ELR (cell line): Measurements from ENCODE around the gene ERFL.
A peak's percentile ranks its signal among the peaks of the same experiment; 100 is the strongest.
"Not testable (repeated sequence)": the region's sequence is repeated elsewhere in the genome, so short reads cannot be mapped to it uniquely, and the experiment has no call there.

Experiments used
- DNase-seq: peaks from one replicate; pipeline ENCODE4 v3.0.0-alpha.2; 2015; ENCODE audit warnings: low read depth

The ERFL gene

GRCh38 chr19:41877916-41878905 is 50.0 kb downstream of the ERFL start:
- no peak for DNase-seq

DNA sequence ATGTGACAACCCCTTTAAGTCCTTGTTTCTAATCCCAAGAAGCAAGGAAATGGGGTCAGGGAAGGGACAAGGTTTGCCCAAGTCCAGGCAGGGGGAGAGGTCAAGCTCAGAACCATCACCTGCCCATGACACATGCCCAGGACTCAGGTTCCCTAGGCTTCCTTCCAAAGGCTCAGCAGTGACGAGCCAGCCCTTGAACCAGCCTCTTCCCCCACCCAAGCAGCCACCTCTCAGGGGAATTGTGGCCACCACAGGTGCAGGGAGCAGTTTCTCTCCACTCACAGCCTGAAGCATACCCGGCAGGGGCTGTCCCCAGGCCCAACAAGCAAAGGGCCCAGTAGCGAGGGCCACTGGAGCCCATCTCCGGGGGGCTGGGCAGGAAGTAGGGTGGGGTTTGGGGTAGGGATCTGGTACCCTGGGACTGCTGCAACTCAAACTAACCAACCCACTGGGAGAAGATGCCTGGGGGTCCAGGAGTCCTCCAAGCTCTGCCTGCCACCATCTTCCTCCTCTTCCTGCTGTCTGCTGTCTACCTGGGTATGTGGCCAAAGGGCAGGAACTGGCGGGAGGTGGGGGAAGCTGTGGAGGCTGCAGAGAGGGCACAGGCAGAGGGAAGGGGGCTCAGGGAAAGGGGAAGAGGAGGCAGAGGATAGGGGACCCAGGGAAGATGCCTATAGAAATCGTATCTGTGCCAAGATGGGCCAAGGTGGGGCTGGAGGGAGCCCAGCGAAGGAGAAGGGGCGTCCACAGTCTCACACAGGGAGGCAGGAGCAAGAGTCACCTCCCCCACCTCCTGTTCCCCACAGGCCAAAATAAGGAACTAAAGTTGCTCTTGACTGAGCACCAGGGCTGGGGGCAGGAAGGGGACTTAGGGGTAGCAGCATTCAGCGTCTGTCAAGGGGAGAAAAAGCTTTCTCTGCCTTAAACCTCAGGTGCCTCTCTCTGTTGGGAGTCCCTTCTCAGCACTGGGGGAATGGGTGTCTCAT is 51.1 kb downstream of the ERFL start, which contains the start of gene CD79A:
Gene CD79A, plus strand, starts transcription at position 433 of the 986 bp plus-strand sequence. Its CDS starts 26 bp downstream, at position 459.
- no peak for DNase-seq

- DNase-seq: not testable (repeated sequence)
Observed at GRCh38 chr19:41875973-41876372, 52.3 kb downstream of the ERFL start.

DNA sequence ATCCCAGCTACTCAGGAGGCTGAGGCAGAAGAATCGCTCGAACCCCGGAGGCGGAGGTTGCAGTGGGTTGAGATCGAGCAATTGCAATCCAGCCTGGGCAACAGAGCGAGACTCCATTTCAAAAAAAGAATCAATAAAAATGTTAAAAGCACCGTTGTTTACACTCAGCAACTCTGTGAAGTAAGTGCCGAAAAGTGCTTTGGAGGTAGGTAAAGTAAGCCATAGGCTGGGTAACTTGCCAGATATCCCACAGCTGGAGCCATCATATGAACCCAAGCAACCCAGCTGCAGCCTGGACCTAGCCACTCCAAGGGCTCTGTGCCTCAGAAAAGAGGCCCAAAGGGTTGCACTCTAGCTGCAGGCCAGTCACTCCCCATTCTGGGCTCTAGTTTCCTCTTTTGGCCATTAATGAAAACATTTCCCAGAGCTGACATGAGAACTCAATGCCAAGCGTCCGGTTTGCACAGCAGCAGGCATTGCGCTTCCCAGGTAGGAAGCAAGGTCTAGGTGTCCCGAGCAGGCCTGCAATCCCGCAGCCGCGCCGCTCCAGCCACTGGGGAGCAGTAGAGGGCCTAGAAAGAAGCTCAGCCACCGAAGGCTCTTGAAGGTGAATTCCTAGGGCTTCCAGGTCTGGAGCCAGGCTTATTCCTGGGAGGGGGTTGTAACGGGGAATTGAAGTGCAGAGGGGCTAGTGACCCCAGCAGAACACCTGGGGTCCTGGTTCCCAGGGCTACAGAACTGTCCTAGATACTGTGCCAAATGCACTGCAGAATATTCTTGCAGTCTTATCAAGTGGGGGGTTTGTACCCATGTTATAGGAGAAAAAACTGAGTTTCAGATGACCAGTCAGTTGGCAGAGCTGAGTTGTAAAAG is 55.2 kb downstream of the ERFL start:
- DNase-seq: peak; percentile 84

- peak; percentile 42 for DNase-seq
Observed at GRCh38 chr19:41872384-41872774, 55.9 kb downstream of the ERFL start.

- DNase-seq: peak; percentile 38
Observed at GRCh38 chr19:41871573-41872383, 56.5 kb downstream of the ERFL start.

DNA sequence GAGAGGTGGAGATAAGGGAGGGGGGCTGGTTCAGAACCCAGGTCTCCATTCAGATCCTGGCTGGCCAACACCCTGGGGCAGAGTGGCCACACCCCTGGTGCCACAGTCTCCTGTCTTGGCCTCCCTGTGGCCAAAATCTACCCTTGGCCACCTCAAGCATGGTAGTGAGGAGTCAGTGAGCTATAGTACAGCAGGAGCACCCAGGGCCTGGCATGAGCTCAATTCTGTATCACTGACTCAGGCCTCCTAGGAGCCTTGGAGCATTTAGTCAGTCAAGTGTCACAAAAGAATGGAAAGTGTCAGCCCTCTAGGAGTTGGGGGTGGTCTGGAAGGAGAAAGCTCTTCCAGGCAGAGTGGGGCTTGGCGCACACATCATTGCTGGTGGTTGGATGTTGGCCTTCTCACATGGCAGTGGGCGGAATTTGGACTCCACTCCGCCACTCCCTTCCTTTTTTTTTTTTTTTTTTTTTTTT is 57.8 kb downstream of the ERFL start:
- DNase-seq: peak; percentile 67

- no peak for DNase-seq
Observed at GRCh38 chr19:41869374-41869955, 58.8 kb downstream of the ERFL start.

- DNase-seq: no peak
Observed at GRCh38 chr19:41868989-41869300, 59.3 kb downstream of the ERFL start.

GRCh38 chr19:41868120-41868988 is 59.9 kb downstream of the ERFL start:
- DNase-seq: no peak

GRCh38 chr19:41866284-41866683 is 62.0 kb downstream of the ERFL start:
- DNase-seq: no peak

DNA sequence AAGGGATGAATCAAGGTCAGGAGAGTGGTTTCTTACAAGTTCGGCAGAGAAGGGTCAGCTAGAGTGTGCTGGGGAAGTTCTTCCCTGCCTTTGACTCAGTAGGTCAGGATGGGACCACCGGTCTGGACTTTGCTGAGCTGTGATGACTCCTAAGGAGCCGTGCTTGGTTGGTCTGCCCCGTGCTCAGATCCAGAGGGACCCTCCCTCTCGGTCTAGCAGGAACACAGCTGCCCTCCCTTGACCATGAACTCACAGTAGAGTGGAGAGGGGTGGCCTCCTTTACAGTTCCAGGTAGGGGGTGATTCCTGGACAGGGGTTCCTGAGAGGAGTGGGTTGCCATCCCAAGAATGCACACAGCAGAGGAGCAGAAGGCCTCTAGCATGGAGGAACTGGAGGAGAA is 63.9 kb downstream of the ERFL start:
- no peak for DNase-seq

DNA sequence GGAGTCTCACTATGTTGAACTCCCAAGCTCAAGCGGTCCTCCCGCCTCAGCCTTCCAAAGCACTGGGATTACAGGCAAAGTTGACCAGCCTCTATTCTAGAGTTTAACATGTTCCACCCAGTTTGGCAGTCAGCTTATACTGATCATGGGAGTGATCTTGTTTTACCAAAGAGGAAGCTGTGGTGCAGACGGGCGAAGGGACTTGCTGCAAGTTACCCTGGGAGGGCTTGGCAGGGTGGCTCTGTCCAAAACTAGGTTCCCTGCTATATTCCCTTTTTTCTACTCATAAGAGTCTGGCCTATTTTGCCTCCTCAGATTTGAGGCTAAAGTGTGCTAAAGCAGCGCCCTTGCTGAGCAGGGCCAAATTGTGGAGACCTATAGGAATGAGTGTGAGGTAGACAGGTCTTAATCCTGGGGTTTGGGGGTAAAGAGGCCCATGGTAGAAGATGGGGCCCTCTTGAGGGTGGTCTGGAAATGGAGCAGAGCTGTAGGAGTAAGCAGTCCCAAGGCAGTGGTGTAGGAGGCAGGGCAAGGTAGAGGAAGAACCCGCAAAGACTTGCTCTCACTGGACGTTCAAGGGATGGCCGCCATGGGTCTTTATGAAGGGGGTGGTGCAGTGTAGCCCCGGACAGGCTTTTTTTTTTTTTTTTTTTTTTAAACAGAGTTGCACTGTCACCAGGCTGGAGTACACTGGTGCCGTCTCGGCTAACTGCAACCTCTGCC is 64.9 kb downstream of the ERFL start:
- no peak for DNase-seq

DNA sequence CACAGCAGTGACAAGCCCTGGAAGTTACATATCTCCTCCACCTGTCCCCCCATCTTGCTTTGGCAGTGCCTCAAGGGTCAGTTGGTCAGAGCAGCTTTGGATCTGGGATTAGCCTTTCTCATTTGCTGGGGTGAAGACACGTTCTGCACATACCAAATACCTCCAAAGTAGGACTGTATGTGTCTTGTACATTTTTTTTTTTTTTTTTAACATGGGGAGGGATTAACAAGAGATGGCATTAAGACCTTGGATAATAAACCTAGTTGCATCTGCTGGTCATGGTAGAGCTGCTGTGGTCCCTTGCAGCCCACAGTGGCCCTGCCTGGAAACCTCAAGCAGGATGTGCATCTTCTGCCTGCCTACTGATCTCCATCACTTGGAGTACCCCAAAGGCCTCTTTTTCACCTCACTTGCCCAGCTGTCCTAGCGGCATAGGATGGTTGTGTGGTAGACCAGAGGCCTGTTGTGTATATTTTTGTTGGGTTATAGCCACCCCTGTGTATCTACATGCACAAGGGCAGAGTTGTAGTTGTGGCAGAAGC is 65.7 kb downstream of the ERFL start:
- no peak for DNase-seq

- no peak for DNase-seq
Observed at GRCh38 chr19:41861846-41862245, 66.4 kb downstream of the ERFL start.

- no peak for DNase-seq
Observed at GRCh38 chr19:41861116-41861768, 67.0 kb downstream of the ERFL start.

- DNase-seq: no peak
Observed at GRCh38 chr19:41860419-41861115, 67.7 kb downstream of the ERFL start.
